ENCODE measurements around the gene ITGAX. TPM values are rescaled to one million over a fixed set of nuclear protein-coding genes. Genes with fewer than 3 reads are reported as not detected.
"Not testable (repeated sequence)": the region's sequence is repeated elsewhere in the genome, so short reads cannot be mapped to it uniquely, and the experiment has no call there.

Gene ITGAX
- total RNA-seq, 1 experiment from 2014 or later = not detected

DNA sequence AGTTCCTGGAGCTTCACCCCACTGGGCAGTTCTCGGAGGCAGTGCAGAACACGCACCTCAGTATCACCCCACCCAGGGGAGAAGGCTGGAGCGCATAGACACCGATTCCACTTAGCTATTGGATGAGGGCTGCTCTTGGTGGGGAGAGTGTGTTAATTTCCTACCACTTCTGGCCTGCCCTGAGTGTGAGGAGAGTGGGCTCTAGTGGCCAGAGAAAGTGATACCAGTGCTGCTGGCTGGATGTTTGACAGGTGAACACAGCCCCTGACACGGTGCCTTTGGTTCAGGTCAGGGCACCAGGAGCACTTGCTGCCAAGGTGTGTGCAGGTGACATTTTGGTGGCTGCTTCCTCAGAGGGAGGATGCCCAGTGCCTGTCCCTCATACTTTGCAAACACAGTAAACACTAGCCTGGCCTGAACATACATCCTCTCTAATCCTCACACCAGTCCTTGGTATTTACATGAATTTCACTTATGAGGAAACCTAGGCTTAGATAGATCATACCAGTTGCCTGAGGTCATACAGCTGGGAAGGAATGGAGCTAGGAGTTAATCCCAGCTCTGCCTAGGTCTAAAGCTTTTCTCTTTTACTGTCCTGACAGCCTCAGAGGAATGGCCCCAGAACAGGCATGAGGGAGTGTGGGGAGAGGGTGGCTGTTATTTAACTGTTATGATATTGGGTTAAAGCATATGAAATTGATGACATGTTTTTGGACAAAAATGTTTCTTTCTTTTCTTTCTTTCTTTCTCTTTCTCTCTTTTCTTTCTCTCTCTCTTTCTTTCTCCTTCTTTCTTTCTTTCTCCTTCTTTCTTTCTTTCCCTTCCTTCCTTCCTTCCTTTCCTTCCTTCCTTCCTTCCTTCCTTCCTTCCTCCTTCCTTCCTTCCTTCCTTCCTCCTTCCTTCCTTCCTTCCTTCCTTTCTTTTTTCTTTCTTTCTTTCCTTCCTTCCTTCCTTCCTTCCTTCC is 21.0 kb upstream of the ITGAX start:
- no peak overlapping the region for H3K4me3 ChIP-seq
- H3K27ac ChIP-seq = no peak overlapping the region
- H3K9me3 ChIP-seq (replicated peaks) = no peaks in the 10 kb centered on the region
- no peaks in the 10 kb centered on the region for H3K36me3 ChIP-seq
- H3K27me3 ChIP-seq = no peaks in the 10 kb centered on the region
- peak in 1 of 2 experiments; percentile 35 for DNase-seq
- no peaks in the 10 kb centered on the region; the same call in 1 of the 2 replicates for H3K4me1 ChIP-seq

DNA sequence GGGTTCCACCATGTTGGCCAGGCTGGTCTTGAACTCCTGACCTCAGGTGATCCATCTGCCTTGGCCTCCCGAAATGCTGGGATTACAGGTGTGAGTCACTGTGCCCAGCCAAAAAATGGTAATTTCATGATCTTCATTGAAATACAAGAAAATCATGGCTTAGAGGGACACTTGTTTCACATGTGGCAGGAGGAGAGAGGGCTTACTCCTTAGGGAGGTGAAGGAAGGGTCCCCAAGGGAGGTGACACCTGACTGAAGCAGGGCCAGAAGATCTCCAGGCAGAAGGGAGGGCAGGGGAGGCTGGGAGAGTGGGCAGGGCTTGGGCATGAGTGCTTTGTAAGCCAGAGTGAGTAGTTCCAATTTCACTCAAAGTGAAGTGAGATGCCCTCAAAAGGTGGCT is 20.0 kb upstream of the ITGAX start:
- no peak overlapping the region for H3K27ac ChIP-seq
- H3K9me3 ChIP-seq (replicated peaks) = no peaks in the 10 kb centered on the region
- H3K4me1 ChIP-seq = no peaks in the 10 kb centered on the region; the same call in 1 of the 2 replicates
- no peaks in the 10 kb centered on the region for H3K27me3 ChIP-seq
- no peaks in the 10 kb centered on the region for H3K36me3 ChIP-seq
- no peak overlapping the region for H3K4me3 ChIP-seq
- no peak for DNase-seq

DNA sequence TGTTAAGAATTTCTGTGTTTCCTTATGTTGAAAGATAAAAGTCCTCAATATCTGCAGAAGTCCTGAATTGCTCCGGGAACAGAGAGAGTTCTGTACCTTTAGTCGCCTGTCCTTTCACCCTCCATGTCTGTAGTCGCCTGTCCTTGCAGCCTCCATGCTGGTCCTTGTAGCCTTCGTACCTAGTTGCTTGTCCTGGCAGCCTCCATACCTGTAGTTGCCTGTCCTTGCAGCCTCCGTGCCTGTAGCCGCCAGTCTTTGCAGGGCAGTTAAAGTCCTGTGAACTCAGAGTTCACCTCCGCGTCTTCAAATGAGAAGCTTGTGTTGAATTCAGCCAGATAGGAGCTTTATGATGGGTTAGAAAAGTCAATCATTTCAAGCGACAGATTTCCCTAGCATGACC is 19.5 kb upstream of the ITGAX start:
- no peak overlapping the region for H3K4me3 ChIP-seq
- no peaks in the 10 kb centered on the region for H3K36me3 ChIP-seq
- no peaks in the 10 kb centered on the region; the same call in 1 of the 2 replicates for H3K4me1 ChIP-seq
- no peak for DNase-seq
- H3K9me3 ChIP-seq (replicated peaks) = no peaks in the 10 kb centered on the region
- H3K27me3 ChIP-seq = no peaks in the 10 kb centered on the region
- no peak overlapping the region for H3K27ac ChIP-seq

DNA sequence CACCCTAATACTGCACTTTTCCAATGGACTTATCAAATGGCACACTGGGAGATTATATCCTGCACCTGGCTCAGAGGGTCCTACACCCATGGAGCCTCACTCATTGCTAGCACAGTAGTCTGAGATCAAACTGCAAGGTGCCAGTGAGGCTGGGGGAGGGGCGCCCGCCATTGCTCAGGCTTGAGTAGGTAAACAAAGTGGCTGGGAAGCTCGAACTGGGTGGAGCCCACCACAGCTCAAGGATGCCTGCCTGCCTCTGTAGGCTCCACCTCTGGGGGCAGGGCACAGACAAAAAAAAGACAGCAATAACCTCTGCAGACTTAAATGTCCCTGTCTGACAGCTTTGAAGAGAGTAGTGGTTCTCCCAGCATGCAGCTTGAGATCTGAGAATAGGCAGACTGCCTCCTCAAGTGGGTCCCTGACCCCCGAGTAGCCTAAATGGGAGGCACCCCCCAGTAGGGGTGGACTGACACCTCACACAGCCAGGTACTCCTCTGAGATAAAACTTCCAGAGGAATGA is 16.8 kb upstream of the ITGAX start:
- H3K27ac ChIP-seq; H3K4me3 ChIP-seq; H3K36me3 ChIP-seq; H3K4me1 ChIP-seq; H3K9me3 ChIP-seq (replicated peaks); H3K27me3 ChIP-seq; DNase-seq: not testable (repeated sequence)

DNA sequence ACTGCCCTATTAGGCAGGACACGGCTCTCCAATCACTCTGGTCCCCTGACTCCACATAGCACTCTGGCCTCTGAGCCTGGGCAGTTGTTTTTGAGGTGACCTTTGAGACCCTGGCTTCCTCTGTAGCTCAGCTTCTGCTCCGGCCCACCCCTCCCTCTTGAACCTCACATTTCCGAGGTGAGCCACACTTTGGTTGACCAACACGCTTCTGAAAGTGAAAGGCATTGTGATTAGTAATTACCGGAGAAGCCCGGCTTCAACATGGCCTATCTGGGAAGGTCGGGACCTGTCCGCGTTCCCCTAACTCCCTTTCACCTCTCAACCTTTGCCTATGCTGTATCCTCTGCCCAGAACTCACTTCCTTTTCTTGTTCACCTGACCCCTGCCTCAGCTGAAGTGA is 10.3 kb upstream of the ITGAX start:
- Histone ChIP-seq H3K4me3 (no peak overlapping the region), H3K36me3 (no peaks in the 10 kb centered on the region), H3K4me1 (no peaks in the 10 kb centered on the region), H3K27me3 (no peaks in the 10 kb centered on the region), H3K27ac (no peak overlapping the region), H3K9me3 (replicated peaks) (no peaks in the 10 kb centered on the region)
- DNase-seq = no peak

DNA sequence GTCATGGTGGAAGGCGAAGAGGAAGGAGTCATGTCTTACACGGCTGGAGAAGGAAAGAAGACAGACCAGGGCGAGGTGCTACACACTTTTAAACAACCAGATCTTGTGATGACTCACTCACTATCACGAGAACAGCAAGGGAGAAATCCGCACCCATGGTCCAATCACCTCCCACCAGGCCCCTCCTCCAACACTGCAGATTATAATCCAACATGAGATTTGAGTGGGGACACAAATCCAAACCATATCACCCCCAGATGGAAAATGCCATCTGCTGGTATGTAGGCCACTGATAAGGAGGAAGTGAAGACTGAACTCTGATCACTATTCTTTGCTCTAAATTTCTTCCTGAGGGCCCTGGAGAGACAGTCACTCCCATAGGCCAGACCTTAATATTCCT is 7.5 kb upstream of the ITGAX start:
- no peaks in the 10 kb centered on the region for H3K27me3 ChIP-seq
- no peaks in the 10 kb centered on the region for H3K4me1 ChIP-seq
- no peaks in the 10 kb centered on the region for H3K36me3 ChIP-seq
- no peak overlapping the region for H3K27ac ChIP-seq
- no peaks in the 10 kb centered on the region for H3K9me3 ChIP-seq (replicated peaks)
- H3K4me3 ChIP-seq = no peak overlapping the region
- no peak for DNase-seq

DNA sequence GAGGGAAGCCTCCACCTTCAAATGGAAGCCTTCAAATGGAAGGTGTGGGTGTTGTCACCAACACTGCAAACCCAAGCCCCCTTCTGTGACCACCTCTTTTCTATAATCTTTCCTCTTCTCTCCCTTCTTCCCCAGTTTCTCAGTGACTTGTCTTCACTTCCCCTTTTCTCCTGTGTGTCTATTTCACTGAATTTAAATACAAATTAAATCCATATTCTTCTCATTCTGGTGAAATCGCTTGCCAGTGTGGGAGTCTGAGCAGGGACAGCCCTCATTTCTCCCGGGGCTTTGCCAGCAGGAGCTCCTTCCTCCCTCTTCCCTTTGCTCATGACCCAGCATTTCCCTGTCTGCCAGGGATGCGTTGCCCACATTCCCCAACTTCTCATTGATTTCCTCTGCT is 6.4 kb upstream of the ITGAX start:
- no peak overlapping the region for H3K4me3 ChIP-seq
- no peaks in the 10 kb centered on the region for H3K9me3 ChIP-seq (replicated peaks)
- no peaks in the 10 kb centered on the region for H3K27me3 ChIP-seq
- no peak overlapping the region for H3K27ac ChIP-seq
- H3K36me3 ChIP-seq = no peaks in the 10 kb centered on the region
- H3K4me1 ChIP-seq = no peaks in the 10 kb centered on the region
- DNase-seq = no peak

DNA sequence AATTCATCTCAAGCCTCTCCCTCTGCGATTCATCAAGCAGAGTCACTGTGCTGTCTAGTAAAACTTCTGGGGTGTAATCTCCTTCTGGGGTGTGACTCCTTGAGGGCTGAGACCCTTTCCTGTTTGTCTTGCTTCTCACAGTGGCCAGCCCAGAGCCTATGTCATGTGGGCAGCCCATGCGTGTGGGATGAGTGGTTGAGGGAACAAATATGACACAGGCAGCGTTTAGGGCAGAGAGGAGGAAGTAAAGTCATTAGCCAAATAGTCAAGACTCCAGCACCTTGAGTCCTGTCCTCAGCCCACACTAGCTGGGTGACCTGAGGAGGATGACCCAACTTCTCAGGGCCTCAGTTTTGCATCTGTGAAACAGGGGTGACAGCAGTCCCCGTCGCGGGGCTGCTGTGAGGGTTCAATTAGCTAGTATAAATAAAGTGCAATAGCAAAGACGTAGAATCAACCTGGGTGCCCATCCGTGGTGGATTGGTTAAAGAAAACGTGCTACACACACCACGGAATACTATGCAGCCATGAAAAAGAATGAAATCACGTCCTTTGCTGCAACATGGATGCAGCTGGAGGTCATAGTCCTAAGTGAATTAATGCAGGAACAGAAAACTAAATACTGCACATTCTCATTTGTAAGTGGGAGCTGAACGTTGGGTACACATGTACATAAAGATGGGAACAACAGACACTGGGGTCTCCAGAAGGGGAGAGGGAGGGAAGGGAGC is 4.5 kb upstream of the ITGAX start:
- no peak overlapping the region for H3K4me3 ChIP-seq
- no peaks in the 10 kb centered on the region for H3K9me3 ChIP-seq (replicated peaks)
- no peaks in the 10 kb centered on the region for H3K36me3 ChIP-seq
- no peak for DNase-seq
- no peaks in the 10 kb centered on the region for H3K27me3 ChIP-seq
- H3K4me1 ChIP-seq = no peaks in the 10 kb centered on the region
- H3K27ac ChIP-seq = no peak overlapping the region

DNA sequence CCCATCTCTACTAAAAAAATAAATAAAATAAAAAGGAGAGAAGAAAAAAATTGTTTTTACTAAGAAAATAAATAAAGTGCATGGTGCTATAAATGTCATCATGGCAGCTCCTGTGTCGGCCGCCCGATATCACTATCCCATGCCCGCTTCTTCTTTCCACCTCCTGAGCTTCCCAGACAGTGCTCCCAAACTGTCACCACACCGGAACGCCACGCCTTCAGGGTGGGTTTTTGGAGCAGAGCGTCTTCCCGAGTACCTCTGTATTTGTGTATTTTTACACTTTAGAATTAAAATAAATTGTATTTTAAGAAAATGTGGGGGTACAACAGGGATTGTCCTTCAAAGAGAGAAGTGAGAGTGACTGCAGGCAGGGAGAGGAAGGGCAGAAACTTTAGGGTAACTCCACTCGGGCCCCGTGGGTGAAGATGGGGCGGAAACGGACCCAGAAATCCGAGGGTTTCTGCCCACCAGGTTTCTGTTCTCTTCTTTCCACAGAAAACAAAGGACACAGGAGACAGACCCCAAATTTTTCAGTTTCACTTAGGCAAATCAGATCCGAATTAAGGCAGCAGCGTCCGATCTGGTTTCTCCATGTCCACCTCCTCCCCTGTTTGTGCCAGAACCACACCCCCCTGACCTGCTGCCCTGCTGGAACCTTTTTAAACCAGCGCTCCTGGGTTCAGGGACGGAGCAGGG is 3.6 kb upstream of the ITGAX start:
- Histone ChIP-seq H3K4me1 (no peaks in the 10 kb centered on the region), H3K36me3 (no peaks in the 10 kb centered on the region), H3K4me3 (no peak overlapping the region), H3K27me3 (no peaks in the 10 kb centered on the region), H3K9me3 (replicated peaks) (no peaks in the 10 kb centered on the region), H3K27ac (no peak overlapping the region)
- no peak for DNase-seq

DNA sequence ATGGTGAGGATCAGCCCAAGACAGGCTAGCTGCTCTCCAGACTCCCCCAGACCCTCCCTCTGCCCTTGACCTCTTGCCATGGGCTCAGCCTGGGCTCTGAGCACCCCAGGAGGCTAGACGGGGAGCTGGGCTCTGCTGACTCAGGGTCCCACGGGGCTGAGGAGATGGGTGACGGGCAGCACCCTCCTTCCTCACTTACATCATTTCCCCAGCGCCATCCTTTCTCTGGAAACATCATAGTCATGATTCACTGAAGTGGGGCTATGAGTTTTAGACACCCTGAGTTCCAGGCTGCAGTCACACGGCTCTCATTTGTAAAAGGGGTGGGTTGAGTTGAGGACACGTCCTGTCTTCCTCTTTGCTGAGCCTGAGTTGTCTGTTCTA is 3.0 kb upstream of the ITGAX start:
- DNase-seq = no peak
- Histone ChIP-seq H3K4me3 (no peak overlapping the region), H3K27ac (no peak overlapping the region), H3K27me3 (no peaks in the 10 kb centered on the region), H3K9me3 (replicated peaks) (no peaks in the 10 kb centered on the region), H3K36me3 (no peaks in the 10 kb centered on the region), H3K4me1 (no peaks in the 10 kb centered on the region)

DNA sequence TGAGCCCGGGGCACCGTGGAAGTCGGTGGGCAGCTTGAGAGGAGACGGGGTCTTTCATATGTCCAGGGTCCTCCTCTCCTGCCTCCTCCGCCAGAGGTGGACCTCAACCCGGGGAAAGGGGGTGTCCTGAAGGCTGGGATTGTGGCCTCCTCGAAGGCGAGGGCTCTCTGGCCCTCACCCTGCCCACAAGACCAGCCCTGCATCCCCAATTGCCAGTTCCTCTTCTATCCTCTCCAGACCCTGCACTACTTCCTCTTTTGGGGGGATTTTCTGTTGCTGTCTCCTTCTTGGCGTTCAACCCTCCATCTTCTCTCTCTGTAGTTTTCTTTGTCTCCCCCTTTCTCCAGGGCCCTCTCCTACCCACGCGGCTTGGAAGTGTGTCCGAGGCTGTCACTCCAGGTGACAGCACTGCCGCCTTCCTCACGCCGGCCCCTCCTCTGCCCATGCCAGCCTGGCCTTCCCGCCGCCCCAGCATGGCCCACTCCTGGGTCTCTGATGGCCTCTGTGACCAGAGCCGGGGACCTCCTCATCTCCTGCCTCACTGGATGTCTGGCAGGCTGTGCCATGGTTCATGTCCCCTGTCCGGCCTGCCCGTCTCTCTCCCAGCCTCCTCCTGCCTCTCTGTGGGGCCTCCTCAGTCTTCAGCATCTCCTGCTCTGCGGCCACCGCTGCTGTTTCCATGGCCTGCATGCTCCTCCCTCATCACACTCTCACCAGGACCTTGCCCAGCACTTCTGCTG is 2.4 kb upstream of the ITGAX start:
- H3K27me3 ChIP-seq = no peaks in the 10 kb centered on the region
- DNase-seq = no peak
- H3K27ac ChIP-seq = no peak overlapping the region
- H3K36me3 ChIP-seq = no peaks in the 10 kb centered on the region
- H3K4me1 ChIP-seq = peaks cover under 1% of the 10 kb centered on the region; the same call in 1 of the 2 replicates
- H3K4me3 ChIP-seq = no peak overlapping the region
- H3K9me3 ChIP-seq (replicated peaks) = no peaks in the 10 kb centered on the region

DNA sequence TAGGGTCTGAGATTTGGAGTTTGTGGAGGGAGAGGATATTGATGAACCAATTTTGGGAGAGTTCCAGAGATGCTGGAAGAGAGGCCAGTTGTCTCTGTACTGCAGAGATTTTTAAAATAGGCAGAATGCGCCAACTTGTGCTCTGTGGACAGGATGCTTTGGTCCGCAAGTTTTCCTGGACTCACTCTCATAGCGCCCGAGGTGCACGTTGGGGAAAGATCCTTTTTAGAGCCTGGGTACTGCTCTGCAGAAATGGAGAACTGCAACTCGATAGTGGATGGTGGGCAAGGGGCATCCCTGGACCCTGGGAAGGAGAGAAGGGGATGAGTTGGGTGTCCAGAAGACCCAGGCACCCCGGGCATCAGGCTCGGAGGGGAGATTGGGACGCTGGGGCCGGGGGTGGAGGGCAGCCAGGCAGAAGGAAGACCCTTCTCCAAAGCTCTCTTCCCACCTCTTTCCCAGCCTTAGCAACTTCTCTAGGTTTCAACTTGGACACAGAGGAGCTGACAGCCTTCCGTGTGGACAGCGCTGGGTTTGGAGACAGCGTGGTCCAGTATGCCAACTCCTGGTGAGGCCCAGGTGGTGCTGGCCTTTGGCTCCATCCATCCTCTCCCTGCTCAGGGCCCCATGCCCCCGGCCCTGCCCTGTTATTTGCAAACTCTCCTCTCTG is 590 bp downstream of the ITGAX start:
- Histone ChIP-seq H3K27ac (no peak overlapping the region), H3K9me3 (replicated peaks) (no peaks in the 10 kb centered on the region), H3K36me3 (no peaks in the 10 kb centered on the region), H3K4me1 (peaks cover 3% of the 10 kb centered on the region; the same call in 1 of the 2 replicates), H3K27me3 (no peaks in the 10 kb centered on the region), H3K4me3 (no peak overlapping the region)
- DNase-seq = no peak

DNA sequence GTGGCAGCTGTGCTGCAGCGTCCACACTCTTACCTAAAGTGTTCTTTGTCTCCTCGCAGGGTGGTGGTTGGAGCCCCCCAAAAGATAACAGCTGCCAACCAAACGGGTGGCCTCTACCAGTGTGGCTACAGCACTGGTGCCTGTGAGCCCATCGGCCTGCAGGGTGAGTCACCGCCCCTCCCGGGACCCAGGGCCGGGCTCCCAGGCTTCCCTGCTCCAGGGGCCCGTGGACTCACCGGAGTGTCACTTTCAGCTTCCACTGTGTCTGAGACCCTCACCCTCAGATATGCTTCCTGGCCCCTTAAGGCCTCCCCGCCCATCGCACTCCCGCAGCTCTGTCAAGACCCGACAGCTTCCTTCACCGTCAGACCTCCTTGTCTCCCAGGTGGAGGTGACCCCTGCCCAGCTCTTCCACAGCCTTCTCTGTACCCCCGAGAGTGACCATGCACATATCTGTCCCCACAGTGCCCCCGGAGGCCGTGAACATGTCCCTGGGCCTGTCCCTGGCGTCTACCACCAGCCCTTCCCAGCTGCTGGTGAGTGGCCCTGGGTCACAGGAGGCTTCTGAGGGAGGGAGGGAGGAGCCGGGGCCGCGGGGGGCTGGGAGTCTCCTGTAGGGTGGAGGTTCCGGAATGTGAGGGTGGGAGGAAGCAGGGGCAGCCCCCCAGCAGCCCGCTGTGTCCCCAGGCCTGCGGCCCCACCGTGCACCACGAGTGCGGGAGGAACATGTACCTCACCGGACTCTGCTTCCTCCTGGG is 1.8 kb downstream of the ITGAX start:
- Histone ChIP-seq H3K4me3 (no peak overlapping the region), H3K9me3 (replicated peaks) (no peaks in the 10 kb centered on the region), H3K36me3 (no peaks in the 10 kb centered on the region), H3K27me3 (no peaks in the 10 kb centered on the region), H3K27ac (no peak overlapping the region), H3K4me1 (peaks cover 3% of the 10 kb centered on the region; the same call in 1 of the 2 replicates)
- peak; percentile 17 for DNase-seq

Measured in SJCRH30 (cell line).